H1 (cell line): Measurements from ENCODE around the gene KCNH1.

Experiments
- CEBPB ChIP-seq: IDR thresholded peaks from 2 replicates; pipeline ENCODE4 v1.6.1; 2012; ENCODE audit warnings: low read depth, low read length
- EZH2 ChIP-seq: fragments of 200-600 bp; sonication (generic); IDR thresholded peaks from 2 replicates; pipeline ENCODE4 v1.7.1; 2012; ENCODE audit warnings: low read depth, mild to moderate bottlenecking, moderate library complexity, low read length, inconsistent platforms; ENCODE audit not compliant: severe bottlenecking
- KDM1A ChIP-seq: fragments of 200-600, 300-600 bp; sonication (generic); IDR thresholded peaks from 2 replicates; pipeline ENCODE4 v1.7.1; 2016; ENCODE audit warnings: mild to moderate bottlenecking, low read length, borderline replicate concordance
- MAFK ChIP-seq: IDR thresholded peaks from 2 replicates; pipeline ENCODE4 v1.6.1; 2012; ENCODE audit warnings: low read depth, mild to moderate bottlenecking, improper control_type of control experiment, low read length
- POLR2AphosphoS5 ChIP-seq: IDR thresholded peaks from 2 replicates; pipeline ENCODE4 v1.6.1; 2011; ENCODE audit warnings: low read depth, low read length
- RBBP5 ChIP-seq: IDR thresholded peaks from 2 replicates; pipeline ENCODE4 v1.7.1; 2012; ENCODE audit warnings: low read depth, mild to moderate bottlenecking, inconsistent platforms, low read length, moderate library complexity, borderline replicate concordance
- SUZ12 ChIP-seq: fragments of 200-600 bp; sonication (generic); IDR thresholded peaks from 2 replicates; pipeline ENCODE4 v1.6.1; 2012; ENCODE audit warnings: mild to moderate bottlenecking, inconsistent platforms, low read length, moderate library complexity, mixed read lengths
- USF2 ChIP-seq: IDR thresholded peaks from 2 replicates; pipeline ENCODE4 v1.6.1; 2011; ENCODE audit warnings: low read length, improper control_type of control experiment
- TF ChIP-seq, protein P1 (sequence below), 3 experiments: IDR thresholded peaks; 1 replicate in 2 of 3; 2 replicates in 1 of 3; pipeline versions ENCODE4 v1.5.1 to v1.6.1; 2011; ENCODE audit warnings: low read length in 3 of 3, mild to moderate bottlenecking in 3 of 3, inconsistent platforms in 2 of 3, low read depth in 1 of 3, moderate library complexity in 1 of 3; ENCODE audit not compliant: insufficient read depth in 1 of 3; ENCODE audit errors: control extremely low read depth in 1 of 3

- no peak for TF ChIP-seq CEBPB
- TF ChIP-seq, protein P1, sequence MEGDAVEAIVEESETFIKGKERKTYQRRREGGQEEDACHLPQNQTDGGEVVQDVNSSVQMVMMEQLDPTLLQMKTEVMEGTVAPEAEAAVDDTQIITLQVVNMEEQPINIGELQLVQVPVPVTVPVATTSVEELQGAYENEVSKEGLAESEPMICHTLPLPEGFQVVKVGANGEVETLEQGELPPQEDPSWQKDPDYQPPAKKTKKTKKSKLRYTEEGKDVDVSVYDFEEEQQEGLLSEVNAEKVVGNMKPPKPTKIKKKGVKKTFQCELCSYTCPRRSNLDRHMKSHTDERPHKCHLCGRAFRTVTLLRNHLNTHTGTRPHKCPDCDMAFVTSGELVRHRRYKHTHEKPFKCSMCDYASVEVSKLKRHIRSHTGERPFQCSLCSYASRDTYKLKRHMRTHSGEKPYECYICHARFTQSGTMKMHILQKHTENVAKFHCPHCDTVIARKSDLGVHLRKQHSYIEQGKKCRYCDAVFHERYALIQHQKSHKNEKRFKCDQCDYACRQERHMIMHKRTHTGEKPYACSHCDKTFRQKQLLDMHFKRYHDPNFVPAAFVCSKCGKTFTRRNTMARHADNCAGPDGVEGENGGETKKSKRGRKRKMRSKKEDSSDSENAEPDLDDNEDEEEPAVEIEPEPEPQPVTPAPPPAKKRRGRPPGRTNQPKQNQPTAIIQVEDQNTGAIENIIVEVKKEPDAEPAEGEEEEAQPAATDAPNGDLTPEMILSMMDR (IDR thresholded peaks at IDR 0.05; ENCODE audit: control extremely low read depth in 1 of 3, insufficient read depth in 1 of 3, low read depth in 1 of 3, low read length in 3 of 3) = no peak
- TF ChIP-seq USF2 = no peak
- TF ChIP-seq POLR2AphosphoS5 = no peak
- TF ChIP-seq EZH2 = no peak
- no peak for TF ChIP-seq KDM1A
- TF ChIP-seq RBBP5 = no peak
- TF ChIP-seq MAFK = no peak
- TF ChIP-seq SUZ12 = no peak
These were observed 316.3 kb downstream of the KCNH1 start for GRCh38 chr1:210817385-210818275.
